Stimulated activated CD4-positive, alpha-beta T cell treated with anti-CD3 and anti-CD28 coated beads, Interleukin-15, amount 100 ng/mL, for 1 hour (primary cell): Measurements from ENCODE around the gene TMEM86A.
"Not testable (repeated sequence)": the region's sequence is repeated elsewhere in the genome, so short reads cannot be mapped to it uniquely, and the experiment has no call there.

Experiments
- DNase-seq, 2 donors: peaks; one replicate each; pipeline ENCODE4 v3.0.0-alpha.2; 2020; ENCODE audit warnings: low read depth in 1 of 2, low spot score in 1 of 2

The TMEM86A gene, protein sequence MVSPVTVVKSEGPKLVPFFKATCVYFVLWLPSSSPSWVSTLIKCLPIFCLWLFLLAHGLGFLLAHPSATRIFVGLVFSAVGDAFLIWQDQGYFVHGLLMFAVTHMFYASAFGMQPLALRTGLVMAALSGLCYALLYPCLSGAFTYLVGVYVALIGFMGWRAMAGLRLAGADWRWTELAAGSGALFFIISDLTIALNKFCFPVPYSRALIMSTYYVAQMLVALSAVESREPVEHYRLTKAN

DNA sequence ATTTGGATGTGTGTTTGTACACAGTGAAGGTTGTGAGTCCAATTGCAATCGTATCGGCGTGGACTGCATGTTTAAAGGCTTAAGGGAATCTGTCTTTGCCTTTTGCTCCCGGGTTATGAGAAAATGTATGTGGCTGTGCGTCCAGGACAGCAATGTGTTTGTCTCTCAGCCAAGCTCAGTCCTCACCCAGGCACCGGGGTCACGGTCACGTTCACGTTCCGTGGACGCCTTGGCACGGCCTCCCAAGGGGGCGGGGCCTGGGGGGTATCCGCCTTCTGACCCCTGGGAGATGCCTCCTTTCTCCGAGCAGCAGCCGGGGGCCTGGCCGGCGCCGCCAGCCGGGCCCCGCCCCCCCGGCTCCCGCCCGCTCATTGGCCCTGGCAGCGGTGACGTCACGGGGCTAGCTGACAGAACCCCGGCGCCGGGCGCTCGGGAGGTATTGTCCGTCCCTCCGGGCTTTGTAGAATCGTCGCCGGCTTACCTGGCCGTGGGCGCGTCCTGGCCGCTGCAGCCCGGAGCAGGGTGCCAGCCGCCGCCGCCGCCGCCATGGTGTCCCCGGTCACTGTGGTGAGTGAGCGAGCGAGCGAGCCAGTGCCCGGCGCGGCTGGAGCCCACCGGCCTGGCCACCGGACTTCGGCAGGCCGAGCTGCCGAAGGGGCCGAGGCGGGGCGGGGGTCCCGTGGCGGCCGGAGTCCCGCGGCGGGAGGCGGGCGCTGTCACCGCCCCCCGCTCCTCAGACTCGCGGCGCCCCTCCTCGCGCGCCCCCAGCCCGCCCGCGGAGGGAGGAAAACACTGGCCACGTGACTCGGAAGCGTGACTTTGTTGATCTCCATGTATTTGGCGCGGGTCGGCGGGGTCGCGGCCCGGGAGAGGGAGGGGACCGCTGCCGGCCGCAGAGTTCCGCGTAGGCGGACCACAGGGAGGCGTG is at the start of gene TMEM86A:
TSS of gene TMEM86A (plus strand) at position 439 of the 928 bp plus-strand sequence. CDS start at position 547, 108 bp downstream.
- DNase-seq: peak; percentile 84 to 87

DNA sequence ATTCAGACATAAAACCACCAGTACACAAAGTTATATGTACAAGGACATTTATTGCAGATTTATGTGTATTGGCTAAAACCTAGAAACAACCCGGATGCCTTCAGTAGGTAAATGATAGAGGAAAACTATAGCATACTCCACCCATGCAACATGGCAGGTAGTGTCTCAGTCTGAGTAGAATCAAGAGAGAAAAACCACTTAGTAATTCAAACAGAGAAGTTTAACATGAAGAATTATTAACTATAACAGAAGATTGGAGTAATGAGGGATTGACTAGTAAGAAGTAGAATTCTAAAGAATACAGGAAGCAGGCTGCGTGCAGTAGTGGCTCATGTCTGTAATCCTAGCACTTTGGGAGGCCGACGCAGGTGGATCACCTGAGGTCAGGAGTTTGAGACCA is 48.2 kb upstream of the TMEM86A start:
- no peak for DNase-seq

DNA sequence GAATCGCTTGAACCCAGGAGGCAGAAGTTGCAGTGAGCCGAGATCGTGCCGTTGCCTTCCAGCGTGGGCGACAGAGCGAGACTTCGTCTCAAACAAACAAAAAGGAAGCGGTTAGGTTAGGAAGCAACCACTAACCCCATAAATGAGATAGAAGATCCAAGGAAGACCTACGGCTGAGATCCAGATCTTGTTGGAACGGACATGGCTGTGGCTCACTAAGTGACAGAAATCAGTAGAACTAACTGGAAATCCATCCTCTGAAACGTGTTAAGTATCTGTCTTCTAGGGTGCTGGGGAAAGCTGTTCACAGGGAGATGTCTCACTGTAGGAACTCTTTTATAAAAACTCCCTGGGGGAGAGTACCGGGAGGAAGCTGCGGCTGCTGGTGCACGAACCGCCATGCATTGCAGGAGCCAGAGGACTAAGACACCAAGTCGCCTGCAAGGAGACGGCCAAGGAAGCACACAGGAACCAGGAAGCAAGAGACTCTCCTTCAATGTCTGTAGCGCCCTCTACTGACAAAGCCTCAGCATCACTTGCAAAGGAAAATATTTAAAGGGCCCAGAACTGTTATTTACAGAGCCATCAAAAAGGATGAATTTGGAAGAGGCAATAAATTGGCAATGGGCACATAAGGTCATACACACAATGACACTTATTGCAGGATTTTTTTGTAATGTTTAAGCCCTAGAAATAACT is 47.6 kb upstream of the TMEM86A start:
- DNase-seq: no peak

DNA sequence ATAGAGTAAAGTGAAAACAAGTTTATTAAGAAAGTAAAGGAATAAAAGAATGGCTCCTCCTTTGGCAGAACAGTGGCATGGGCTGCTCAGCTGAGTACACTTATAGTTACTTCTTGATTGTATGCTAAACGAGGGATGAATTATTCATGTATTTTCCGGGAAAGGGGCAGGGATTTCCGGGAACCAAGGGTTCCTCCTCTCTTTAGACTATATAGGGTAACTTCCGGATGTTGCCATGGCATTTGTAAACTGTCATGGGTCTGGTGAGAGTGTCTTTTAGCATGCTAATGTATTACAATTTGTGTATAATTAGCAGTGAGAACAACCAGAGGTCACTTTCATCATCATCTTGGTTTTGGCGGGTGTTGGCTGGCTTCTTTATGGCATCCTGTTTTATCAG is 40.9 kb upstream of the TMEM86A start:
- DNase-seq: no peak

DNA sequence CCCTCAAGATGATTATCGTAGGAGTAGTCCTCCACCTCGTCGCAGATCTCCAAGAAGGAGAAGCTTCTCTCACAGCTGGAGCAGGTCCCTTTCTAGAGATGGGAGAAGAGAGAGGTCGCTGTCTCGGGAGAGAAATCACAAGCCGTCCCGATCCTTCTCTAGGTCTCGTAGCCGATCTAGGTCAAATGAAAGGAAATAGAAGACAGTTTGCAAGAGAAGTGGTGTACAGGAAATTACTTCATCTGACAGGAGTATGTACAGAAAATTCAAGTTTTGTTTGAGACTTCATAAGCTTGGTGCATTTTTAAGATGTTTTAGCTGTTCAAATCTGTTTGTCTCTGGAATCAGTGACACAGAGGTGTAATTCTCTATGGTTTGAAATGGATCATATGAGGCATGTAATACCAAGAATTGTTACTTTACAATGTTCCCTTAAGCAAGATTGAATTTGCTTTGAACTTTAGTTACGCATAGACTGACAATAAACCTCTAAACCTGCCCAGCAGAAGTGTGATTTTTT is 33.2 kb upstream of the TMEM86A start:
- not testable (repeated sequence) for DNase-seq

DNA sequence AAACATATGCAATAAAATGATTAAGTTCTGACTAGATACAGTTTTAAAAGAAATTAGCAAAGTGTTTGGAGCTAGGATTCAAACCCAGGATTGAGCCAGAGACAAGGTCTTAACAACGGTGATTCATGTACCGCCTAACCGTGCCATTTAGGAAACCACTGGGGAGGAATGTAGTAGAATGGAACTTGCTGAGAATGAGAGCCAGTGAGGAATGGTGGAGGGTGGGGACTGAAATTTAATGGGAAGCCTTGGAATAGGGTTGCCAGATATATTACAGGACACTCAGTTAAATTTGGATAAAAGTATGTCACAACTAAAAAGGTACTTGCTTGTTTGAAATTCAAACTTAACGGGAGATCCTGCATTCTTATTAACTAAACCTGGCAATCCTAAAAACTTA is 30.4 kb upstream of the TMEM86A start:
- no peak for DNase-seq

DNA sequence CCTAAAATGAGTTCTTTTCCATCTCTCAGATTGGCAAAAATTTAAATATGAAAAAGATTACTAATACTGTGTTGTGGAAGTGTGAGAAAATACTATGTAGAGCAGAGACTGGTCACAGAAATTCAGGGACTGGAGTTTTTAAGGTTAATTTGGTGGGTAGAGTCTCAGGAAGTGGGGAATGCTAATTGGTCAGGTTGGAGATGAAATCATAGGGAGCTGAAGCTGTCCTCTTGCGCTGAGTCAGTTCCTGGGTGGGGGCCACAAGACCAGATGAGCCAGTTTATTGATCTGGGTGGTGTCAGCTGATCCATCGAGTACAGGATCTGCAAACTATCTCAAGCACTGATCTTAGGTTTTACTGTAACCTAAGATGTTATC is 29.4 kb upstream of the TMEM86A start:
- DNase-seq: no peak

DNA sequence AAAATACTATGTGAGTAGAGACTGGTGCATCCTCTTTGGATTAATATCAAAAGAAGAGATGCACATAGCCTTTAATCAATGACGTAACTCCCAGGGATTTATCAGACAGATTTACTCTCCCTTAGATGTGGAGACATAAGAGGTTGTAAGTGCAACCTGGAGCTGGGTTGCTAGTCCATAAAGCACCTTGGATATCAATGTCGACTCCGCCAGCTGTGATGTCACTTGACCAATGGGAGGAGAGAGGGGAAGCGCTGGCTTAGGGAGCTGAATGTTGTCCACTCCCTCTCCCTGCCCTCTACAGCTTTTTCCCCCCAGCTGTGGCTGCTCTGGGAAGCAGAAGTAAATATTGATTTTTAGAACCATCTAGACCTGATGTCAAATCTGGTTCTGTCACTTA is 28.9 kb upstream of the TMEM86A start:
- DNase-seq: no peak

DNA sequence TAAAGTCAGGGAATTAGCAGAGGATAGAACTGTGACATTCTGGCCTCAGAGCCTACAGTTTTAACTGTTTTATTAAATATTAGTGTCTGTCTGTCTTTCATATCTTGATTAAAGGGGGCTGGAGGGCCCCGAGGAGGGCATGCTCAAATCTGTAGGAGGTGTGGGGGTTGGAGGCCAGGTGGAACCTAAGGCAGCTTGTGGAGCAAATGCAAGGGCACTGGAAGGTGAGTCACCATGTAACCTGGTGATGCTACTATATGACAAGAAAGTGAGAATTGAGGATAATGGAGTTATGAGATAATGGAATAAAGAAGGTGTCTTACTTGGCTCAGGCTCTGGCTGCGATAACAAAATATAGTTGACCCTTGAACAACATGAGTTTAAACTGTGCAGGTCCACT is 27.3 kb upstream of the TMEM86A start:
- DNase-seq: no peak

DNA sequence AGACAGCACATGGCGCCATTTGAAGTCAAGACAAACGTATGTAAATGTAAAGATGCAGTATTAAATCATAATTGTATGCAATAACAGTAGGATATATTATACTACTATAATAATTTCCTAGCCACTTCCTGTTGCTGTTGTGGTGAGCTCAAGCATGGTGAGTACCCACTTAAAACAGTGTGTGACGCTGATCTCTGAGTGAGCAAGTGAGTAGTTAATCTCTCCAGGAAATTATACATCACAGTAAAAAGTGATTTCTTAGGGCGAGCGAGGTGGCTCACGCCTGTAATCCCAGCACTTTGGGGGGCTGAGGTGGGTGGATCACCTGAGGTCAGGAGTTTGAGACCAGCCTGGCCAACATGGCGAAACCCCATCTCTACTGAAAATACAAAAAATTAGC is 26.4 kb upstream of the TMEM86A start:
- DNase-seq: peak in 1 of 2 donors; percentile 7

DNA sequence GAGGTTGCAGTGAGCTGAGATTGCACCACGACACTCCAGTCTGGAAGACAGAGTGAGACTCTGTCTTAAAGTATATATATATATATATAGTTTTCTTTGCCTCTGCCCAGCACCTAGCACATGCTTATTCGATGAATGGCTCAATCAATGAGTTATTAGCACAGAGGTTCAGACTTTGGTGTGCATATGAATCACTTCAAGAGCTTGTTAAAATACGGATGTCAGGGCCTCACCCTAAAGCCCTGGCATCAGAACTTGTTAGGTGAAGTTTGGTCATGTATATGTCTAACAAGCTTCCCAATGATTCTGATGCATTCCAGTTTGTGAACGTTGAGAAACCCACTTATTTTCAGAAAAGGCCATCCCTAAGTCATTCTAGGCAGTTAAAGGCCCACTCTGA is 21.8 kb upstream of the TMEM86A start:
- DNase-seq: no peak

DNA sequence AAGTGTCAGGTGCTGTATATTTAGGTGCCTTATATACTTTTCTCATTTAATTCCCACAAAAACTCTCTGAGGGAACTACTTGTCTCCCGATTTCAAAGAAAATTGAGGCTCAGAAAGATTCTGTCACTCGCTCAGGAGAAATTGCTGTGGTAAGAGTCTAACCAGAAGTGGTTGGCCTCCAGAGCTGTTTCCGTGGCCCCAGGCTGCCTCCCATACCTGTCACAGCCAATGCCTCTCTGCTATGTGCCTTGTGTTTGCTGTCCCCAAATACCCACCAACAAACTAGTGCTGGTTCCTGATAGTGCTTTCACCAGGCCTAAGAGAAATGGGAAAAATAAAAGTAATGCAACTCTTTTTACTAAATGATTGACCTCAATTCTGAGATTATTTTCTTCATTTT is 21.0 kb upstream of the TMEM86A start:
- no peak for DNase-seq

DNA sequence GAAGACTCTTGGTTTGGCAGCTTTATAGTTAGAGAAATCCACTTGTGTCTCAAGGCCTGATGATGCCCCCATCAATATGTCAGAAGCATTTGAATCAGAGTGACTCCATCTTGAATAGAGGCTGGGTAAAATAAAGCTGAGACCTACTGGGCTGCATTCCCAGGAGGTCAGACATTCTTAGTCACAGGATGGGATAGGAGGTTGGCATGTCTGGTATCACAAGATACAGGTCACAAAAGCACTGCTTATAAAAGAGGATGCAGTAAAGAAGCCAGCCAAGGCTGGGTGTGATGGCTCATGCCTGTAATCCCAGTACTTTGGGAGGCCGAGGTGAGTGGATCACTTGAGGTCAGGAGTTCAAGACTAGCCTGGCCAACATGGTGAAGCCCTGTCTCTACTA is 16.6 kb upstream of the TMEM86A start:
- not testable (repeated sequence) for DNase-seq

DNA sequence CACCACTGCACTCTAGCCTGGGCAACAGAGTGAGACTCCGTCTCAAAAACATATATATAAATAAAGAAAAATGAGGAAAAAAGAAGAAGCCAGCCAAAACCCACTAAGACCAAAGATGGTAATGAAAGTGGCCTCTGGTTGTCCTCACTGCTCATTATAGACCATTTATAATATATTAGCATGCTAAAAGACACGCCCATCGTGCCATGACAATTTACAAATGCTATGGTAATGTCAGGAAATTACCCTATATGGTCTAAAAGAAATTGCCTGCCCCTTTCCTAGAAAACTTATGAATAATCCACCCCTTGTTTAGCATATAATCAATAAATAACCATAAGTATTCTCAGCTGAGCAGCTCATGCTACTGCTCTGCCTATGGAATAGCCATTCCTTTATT is 16.1 kb upstream of the TMEM86A start:
- DNase-seq: no peak

DNA sequence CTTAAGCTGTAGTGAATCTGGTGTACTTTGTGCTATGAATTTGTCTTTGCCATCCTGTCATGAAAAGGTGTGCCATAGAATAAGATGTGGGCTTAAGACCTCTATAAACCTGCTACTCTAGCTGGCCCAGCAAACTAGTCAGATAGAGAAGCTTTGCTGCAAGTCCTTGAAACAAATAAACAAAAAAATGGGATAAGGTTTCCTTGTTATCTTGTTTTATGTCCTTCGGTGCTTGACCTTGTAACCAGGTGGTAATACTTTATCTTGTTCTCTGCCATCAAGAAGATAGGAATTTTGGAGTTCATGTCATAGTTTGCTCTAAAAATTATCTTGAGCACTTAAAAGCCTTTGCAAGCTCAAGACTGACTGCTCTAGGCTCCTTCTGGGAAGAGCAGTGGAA is 14.3 kb upstream of the TMEM86A start:
- DNase-seq: no peak

DNA sequence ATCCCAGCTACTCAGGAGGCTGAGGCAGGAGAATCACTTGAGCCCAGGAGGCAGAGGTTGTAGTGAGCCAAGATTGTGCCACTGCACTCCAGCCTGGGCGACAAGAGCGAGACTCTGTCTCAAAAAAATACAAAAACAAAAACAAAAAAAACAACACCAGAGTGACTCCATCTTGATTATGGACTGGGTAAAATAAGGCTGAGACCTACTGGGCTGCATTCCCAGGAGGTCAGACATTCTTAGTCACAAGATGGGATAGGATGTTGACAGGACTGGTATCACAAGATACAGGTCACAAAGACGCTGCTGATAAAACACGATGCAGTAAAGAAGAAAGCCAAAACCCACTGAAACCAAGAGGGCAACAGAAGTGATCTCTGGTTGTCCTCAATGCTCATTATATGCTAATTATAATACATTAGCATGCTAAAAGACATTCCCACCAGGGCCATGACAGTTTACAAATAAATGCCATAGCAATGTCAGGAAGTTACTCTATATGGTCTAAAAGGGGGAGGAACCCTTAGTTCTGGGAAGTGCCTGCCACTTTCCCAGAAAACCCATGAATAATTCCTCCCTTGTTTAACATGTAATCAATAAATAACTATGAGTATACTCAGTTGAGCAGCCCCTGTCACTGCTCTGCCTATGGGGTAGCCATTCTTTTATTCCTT is 7.0 kb upstream of the TMEM86A start:
- not testable (repeated sequence) for DNase-seq

DNA sequence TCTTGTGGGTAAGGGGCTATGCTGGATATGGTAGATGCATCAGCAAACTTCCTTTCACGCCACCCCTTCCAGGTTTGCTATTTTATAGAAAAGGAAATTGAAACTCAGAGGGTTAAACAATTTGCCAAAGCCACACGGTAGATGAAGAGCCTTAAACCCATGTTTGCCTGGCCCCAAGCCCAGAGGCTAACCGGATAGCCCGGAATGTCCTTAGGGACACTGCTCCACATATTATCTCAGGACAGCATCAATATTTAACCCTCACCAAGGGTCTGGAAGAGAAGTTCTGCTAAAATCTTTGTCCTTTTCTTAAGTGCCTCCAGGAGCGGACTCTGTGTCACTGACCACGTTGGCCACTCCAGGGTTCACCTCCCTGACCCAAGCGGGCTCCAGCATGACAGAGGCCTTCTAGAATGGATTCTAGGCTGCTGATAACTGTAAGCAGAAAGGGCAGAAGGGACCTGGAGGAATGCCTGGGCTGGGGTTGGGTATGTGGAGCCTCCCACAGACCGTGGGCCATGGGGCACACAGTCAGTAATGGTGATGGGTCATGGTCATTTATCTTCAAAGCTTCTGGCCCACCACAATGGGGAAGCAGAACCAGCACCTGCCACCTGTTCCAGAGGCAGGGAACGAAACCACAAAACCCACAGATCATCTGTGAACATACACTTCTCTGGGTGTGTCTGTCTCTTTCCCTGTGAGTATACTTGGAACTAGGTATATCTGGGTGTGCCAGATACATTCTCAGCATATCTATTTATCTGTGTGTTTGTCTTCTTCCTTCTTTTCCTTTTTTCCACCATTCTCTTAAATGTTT is 5.4 kb upstream of the TMEM86A start:
- no peak for DNase-seq

DNA sequence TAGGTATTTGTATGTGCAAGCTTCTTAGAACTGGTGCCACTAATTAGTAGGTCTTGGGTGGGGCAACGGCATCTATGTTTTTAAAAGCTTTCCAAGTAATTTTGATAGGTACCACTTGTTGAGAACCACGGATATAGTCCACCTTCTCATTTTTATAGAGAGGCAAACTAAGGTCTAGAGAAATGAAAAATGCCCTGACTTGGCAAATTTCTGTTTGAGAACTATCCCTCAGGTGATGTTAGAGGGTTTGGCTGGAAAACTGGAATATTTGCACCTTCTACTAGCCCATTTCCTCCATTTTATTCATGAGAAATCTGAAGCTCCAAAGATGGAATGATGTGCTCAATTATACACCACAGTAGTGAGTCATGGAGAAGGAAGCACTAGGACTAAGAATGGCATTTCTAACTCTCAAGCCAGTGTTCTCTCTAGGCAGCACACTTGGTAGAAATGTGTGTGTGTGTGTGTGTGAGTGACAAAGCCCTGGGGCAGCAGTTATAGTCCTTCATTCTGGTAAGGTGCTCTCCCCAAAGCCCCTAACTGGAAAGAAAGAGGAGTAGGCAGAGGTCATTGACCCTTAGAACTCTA is 1.8 kb upstream of the TMEM86A start:
- no peak for DNase-seq

DNA sequence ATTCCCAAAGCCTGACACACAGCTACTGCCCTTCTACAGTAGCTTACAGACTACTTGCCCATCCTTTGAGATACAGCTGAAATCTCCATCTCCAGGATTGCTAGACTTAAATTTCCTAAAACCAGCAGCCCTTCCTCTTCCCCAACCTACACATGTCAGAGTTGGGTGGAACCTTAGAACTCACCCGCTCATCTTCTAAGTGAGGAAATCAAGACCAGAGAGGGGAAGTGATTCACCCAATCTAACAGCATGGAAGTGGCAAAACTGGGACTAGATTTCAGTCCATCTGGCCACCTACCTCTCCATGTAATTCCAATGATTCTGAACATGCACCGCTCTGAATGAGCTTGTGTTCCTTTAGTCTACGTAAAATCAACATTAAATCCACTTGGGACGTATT is 1.0 kb upstream of the TMEM86A start:
- no peak for DNase-seq

DNA sequence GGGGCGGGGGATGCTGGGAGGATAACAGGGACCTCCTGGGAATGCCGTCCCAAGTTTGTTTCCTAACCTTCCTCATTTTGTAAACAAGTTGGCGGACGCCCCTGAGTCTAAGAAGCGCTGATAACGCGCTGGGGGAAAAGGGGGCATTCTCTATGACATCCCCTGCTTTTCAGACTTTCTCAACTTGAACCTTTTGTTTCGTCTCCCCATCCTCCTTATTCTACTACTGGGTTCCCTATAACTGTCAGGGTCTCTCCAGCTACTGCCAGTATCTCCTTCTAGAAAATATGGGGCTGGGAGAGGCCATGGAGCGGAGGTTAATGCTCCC is 654 bp downstream of the TMEM86A start:
- DNase-seq: no peak
